ENCODE results near the gene SECISBP2L. TPM values are rescaled to one million over a fixed set of nuclear protein-coding genes. Genes with fewer than 3 reads are reported as not detected.

Gene SECISBP2L
- total and polyA plus RNA-seq, 12 donors: 6.2 to 49.8 (median 42.4) TPM

GRCh38 chr15:48984021-48984710, 62.1 kb downstream of the SECISBP2L start:
- Histone ChIP-seq H3K9me3 (no peaks in the 10 kb centered on the region), H3K4me1 (peaks cover 0 to 21% (median 5%) of the 10 kb centered on the region in 9 donors), H3K4me3 (no peak overlapping the region), H3K27ac (no peak overlapping the region), H3K27me3 (no peaks in the 10 kb centered on the region), H3K36me3 (peaks cover 0 to 18% (median 0%) of the 10 kb centered on the region in 9 donors)
- TF ChIP-seq CTCF (IDR thresholded peaks at IDR 0.05): no peak
- intact Hi-C loops (cut with DNase I): loop anchor here in 1 of 10 donors (10.0 kb wide), 1 partner anchor 451 kb away; no protein-coding TSS in a partner anchor
- ATAC-seq (no peak), DNase-seq (no peak)
- WGBS, 2 donors: 73 to 91% methylated on average over 7 of the region's 7 CpGs

DNA sequence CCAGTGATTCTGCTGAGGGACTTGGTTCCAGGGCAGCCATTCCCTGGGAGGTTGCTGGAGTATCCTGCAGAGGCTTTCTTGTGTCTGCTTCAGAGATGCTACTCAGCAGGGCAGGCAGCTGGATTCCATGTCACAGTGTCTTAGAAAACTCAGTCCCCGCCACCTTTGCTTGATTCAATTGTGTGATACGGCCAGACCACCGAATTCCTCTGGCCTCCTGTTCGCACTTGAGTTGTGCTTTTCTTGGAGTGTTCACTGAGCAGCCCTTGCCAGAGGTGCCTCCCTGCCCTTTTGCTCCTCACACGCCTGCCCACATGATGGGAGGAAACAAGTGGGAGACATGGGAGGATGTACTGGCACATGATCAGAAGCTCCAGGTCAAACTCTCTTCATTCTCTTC, 62.9 kb downstream of the SECISBP2L start:
- peaks cover 0 to 10% (median 0%) of the 10 kb centered on the region in 9 donors for H3K36me3 ChIP-seq
- no peaks in the 10 kb centered on the region for H3K27me3 ChIP-seq
- ATAC-seq (no peak), DNase-seq (no peak)
- TF ChIP-seq CTCF (IDR thresholded peaks at IDR 0.05): no peak
- WGBS, 2 donors: 66 to 72% methylated on average over 5 of the region's 5 CpGs
- intact Hi-C loops (cut with DNase I): loop anchor here in 1 of 10 donors (10.0 kb wide), 1 partner anchor 452 kb away; no protein-coding TSS in a partner anchor
- no peaks in the 10 kb centered on the region for H3K9me3 ChIP-seq
- H3K27ac ChIP-seq: no peak overlapping the region
- no peak overlapping the region for H3K4me3 ChIP-seq
- H3K4me1 ChIP-seq: peaks cover 0 to 21% (median 5%) of the 10 kb centered on the region in 9 donors

- DNase-seq (no peak), ATAC-seq (no peak)
- Histone ChIP-seq H3K27me3 (no peaks in the 10 kb centered on the region), H3K27ac (no peak overlapping the region), H3K4me1 (peaks cover 0 to 21% (median 5%) of the 10 kb centered on the region in 9 donors), H3K9me3 (no peaks in the 10 kb centered on the region), H3K36me3 (no peaks in the 10 kb centered on the region), H3K4me3 (no peak overlapping the region)
- intact Hi-C loops (cut with DNase I): loop anchor here in 1 of 10 donors (10.0 kb wide), 1 partner anchor 453 kb away; no protein-coding TSS in a partner anchor
- TF ChIP-seq CTCF (IDR thresholded peaks at IDR 0.05): no peak
- 66 to 79% methylated on average over 4 of the region's 4 CpGs for WGBS, 2 donors
These were observed 64.3 kb downstream of the SECISBP2L start for GRCh38 chr15:48981941-48982340.

DNA sequence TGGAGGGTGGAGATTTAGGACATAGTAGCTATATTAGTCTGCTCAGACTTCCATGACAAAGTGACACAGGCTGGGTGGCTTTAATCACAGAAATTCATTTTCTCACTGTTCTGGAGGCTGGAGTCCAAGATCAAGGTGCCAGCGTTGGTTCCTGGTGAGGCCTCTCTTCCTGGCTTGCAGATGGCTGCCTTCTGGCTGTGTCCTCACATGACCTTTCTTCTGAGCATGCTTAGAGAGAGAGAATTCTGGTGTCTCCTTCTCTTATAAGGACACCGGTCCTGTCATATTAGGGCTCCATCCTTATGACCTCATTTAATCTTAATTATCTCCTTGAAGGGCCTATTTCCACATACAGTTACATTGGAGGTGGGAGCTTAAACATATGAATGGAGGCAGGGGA, 67.6 kb downstream of the SECISBP2L start:
- Histone ChIP-seq H3K27me3 (no peaks in the 10 kb centered on the region), H3K36me3 (no peaks in the 10 kb centered on the region), H3K9me3 (no peaks in the 10 kb centered on the region), H3K4me3 (no peak overlapping the region), H3K4me1 (peaks cover 0 to 18% (median 9%) of the 10 kb centered on the region in 9 donors), H3K27ac (no peak overlapping the region)
- WGBS, 2 donors: 82 to 84% methylated on average over 2 of the region's 2 CpGs
- no peak for TF ChIP-seq CTCF (IDR thresholded peaks at IDR 0.05)
- ATAC-seq (no peak), DNase-seq (no peak)
- intact Hi-C loops (cut with DNase I): no loop called here
